NCI-H524 treated with DMSO at 0.1 percent for 48 hours (cell line): ENCODE data around the gene NFIC.

Source experiments
- DNase-seq: peaks from one replicate; lab custom pipeline; 2025; lab: John Stamatoyannopoulos, UW

NFIC gene

DNA sequence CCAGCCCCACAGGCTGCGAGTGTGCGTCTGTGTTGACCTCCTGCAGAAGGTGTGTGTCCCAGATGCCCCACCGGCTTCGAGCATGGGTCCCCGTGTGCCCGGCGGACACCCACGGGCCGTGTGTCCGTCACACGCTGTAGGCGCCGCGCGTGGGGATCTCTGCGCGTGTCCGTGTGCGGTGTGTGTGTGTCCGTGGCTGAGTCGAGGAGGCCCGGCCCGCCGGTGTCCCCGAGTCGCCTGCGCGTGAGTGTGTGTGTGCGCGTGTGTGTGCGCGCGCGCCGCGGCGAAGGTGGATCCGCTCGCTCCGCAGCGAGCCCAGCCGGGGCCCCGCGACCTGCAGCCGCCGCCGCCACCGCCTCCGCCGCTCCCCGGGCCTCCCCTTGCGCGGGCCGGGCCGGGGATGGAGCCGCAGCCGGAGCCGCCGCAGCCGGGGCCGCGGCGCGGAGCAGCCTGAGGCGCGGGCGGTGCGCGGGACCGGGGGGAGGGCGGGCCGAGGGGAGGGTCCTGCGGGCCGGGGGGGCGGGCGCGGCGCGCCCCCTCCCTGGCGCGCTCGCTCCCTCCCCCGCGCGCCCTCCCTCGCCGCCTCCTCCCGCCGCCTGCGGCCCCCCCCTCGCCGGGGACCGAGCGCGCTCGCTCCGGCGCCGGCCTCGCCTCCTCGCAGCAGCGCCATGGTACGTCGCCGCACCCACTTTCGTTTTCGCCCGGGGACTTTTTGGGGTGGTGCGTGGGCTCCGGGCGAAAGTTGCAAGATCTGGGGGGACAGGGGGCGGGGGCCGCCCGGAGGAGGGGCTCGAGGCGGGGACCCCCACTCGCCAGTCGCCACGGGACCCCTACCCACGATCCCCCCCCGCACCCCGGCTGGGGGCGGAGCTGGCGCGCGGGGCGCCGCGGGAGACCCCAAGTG is 7.1 kb upstream of the NFIC start:
- DNase-seq: no peak

DNA sequence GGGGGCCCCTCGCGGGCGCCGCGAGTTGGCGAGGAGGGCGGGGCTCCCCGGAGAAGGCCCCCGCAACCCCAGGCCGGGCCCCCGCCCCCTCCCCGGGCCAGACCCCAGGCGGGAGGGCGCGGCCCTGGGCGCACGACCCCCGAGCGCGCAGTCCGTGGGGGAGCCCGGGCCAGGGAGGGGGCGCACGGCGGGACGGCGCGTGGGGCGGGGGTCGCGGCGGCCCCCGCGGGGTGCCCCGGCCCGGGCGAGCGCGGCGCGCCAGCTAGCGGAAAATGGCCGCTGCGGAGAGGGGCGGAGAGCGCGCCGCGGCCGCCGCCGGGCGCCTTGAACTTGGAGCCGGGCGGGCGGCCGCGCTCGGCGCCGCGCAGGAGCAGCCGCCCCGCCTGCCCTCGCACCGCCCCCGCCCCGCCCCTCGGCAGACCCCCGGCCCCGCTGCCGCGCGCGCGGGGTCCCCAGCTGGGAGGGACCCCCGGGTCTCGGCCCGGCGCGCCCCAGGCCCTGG is 6.4 kb upstream of the NFIC start:
- DNase-seq: no peak

DNA sequence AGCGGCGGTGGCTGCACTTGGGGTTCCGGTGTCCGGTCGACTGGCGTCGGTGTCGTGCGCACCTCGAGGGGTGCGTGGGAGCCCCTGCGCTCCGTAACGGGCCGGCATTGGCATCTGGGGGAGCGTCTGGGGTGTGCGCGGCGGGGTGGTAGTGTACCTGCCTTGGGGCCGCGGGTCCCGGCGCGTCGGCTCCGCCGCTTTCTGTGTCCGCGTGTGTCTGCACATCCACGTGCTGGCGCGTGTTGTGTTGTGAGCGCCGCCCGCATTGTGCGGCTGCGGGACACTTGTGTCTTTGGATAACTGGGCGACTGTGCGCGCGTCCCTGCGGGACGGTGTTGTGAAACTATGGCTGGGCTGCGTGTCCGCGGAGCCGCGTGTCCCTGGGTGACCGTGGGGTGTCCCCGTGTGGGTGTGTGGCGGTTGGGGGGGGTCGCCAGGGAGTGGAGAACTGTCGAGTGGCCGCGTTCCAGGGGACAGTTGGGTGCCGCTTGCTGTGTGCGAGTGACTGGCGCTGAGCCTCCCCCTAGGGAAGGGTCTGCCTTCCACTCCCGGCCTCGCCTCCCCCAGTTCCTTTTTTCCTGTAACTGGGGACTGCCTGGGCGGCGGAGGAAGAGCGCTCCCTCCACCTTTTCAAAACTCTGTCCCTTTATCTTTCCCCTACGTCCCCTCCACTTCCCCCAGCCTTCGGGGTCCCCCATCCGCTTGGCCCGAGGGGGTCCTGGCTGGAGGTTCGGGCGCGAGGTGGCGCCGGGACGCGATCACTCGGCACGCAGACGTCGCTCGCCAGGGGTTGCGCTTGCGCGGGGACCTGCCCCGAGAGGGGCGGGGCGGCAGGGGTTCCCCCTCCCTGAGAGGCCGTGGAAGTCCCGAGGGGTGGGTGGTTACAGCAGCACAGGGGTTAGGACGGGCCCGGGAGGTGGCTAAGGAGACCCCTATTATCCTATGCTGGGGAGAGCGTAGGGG is 5.7 kb upstream of the NFIC start:
- no peak for DNase-seq

DNA sequence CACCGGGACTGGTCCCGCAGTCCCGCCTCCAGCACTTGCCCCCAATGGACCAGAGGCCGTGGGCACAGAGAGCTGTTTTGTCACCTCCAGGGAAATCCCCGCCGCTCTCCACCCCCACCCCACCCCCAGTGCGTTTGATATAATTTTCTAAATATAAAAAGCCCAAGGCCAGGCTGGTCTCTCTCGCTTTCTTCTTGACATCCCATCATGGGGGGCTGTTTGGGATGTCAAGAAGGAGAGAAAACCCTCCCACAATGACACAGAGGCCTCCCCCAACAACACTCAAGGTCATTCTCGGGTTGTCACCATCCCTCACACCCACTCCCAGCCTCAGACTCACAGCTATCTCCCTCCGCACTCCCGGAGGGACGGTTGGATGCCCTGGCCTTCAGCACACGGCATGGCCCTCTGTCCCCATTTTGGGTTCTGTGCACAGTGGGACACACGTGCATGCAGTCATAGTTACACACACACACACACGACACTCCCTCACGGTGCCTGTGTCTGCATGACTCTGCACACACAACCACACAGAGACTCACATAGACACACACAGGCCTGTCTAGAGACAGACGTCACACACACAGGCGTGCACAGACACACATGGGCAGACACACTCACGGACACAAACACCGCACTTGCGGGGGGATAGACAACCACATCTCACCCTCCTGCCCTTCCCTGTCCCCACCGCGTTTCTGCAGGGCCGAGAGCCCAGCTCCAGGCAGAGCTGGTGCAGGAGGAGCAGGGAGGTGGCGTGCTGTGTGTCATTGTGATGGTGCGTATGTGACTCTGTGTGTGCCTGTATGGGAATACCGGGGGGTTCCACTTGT is 4.8 kb upstream of the NFIC start:
- no peak for DNase-seq

DNA sequence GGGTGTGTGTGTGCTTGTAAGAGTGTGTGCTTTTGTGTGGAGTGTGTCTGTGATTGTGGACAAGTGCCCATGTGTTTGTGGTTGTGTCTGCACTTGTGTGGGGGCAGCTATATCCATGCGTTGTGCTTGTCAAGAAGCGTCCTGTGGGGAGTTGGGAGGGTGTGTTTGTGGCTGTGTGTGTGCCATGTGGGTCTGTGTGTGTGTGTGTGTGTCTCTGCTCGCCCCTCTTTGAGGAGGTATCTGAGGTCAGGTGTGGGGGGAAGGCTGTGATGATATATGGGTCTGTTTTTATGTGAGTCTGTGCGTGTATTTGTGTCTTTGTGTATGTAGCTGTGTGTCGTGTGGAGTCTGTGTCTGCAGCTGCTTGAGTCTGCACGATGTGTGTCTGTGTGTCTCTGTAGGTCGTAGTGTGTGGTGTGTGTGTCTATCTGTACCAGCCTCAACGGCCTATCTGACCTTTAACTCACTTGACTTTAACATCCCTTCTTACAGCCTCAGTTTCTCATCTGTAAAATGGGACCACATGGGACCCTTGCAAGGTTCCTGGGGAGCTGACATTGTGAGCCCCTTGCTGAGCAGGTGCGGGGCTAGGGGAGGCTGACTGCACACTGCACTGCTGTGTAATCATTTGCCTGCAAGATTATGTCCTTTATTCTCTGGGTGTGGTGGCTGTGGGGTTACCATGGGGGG is 4.0 kb upstream of the NFIC start:
- no peak for DNase-seq

DNA sequence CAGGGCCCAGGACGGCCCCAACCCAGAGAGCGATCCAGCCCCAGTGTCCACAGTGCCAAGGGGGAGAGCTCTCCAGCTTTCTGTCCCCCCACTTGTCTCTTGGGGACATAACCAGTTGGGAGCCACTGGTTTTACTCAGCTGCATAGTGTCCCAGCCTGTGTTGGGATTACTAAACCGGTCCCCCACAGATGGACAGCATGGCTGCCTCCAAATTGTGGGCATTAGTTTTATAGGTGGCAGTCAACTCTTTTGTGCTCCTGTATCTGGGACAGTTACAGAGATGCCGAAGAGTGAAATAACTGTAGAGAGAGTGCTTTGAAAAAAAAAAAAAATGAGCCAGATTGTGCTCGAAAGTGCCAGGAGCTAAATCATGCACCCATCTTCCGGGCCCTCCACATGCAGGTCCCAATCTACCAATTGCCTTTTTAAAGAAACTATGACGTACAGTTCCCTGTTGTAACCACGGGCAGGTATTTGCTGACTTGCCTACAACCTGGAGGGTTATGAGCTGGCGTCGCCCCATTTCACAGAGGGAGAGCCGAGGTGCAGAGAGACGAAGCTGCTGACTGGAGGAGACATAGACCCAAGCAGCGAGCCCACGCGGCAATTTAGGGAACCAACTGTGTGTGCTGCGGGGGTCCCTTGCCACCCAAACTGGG is 2.4 kb upstream of the NFIC start:
- no peak for DNase-seq

DNA sequence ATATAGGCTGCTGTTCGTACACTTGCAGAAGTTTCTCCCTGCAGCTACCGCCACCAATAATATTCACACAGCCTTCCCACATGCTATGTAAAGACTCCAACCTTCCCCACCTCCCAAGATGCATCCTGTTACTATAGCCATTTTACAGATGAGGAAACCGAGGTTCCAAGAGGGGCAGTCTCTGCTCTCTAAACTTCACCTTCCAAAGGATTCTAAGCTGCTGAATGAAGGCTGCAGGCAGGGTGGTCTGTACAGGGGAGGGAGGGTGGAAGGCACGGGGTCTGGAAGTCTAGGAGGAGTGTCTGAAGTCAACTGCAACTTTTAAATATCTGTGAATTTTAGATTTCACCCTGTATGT is 1.9 kb upstream of the NFIC start:
- no peak for DNase-seq

DNA sequence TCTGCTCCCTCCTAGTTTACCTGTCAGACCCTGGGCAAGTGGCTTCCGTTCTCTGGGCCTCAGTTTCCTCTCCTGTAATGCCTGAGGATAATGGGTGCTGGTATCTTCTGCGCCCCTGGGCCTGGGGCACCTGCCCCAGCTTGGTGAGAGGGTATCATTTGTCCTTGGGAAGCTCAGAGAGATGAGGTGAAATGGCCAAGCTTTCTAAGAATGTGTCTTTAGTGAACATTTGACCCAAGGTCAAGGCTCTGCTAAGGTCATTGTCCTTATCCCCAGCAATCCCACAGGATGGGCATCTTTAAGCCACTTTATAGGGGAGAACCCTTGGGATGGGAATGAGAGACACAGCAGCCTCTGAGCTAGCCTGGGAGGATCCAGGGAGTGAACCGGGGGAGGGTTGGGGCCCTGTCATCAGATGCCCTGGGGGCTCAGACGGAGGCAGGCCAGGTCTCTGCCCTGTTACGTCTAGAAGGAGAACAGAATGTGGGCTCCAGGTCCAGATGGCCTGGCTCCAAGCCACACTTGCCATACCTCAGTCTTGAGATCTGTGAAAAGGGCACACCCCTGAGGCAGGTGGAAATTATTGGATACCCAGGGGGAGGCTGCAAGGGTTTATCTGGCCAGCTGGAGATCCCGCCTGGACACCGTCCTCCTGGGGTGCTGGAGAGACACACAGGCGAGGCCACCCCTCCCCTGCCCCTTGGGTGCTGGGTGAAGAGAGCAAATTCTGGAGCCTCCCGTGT is 1.1 kb upstream of the NFIC start:
- no peak for DNase-seq

DNA sequence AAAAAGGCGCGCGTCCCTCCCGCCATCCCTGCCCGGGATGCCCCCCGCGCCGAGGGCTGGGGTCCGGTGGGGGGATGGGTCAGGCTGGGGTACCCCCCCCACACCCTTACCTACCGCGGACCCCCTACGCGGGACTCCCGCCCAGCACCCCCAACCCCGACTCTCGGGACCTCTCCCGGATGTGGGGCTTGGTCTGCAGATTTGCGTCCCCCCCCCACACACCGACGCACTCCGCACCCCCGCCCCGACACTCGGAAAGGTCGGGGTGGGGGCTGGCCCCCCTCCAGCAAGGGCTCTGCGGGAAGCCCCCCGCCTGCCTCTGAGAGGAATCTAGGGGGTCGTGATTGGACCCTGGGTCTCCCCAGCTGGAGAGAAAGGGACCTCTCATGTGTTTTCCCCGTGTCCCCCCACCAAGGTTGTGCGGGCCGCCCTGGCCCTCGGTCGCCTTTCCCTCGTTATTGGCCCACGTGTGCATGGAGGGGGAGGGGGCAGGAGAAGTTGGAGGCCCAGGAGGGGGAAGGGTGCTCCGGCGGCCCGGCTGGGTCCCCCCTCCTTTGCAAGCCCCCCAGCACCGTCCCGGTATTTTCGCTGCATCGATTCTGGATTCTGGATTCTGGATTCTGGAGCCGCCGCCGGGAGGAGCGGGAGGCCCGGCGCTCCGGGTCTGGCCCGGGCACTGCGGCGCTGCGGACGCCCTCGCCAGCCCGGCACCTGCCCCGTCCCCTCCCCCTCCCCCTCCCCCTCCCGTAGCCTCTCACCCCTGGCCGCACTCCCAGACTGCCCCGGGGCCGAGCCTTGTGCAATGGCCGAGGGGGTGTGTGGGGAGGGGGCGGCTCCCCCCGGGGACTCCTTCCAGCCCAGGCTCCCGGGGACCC is 607 bp downstream of the NFIC start:
- DNase-seq: no peak

DNA sequence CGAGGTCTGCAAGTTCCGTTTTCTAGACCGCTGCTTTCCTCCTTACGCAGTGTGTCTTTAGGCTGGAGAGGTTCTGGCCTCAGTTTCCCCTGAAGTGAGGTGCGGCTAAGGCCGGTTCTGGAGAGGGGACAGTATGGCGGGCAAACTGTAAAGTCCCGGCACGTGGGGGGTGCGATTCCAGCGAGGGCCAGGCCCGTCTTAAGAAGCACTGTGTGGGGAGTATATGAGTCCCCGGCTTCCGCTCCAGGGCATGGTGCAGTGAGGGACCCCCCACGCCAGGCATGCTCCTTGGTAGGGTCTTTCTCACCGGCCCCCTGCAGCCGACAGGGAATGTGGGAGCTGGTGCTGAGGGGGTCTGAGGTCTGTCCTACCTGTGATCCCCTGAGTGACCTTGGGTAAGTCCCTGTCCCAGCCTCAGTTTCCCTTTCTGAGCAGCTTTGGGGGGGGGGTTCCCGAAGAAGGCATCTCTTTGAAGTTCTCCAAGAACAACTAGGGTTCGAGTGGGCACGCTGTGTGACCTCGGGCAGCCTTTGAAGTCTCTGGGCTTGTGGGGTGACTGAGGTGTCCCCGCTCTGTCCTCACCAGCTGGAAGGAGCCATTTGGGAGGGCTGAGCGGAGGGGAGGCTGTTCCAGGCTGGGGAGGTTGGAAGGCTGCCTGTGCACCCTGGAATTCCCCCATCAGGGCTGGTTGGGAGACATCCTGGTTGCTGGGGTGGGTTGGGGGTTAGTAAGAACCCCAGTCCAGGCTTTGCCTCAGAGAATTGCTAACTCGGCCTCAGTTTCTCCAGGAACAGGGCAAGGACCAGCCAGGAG is 1.5 kb downstream of the NFIC start:
- no peak for DNase-seq

DNA sequence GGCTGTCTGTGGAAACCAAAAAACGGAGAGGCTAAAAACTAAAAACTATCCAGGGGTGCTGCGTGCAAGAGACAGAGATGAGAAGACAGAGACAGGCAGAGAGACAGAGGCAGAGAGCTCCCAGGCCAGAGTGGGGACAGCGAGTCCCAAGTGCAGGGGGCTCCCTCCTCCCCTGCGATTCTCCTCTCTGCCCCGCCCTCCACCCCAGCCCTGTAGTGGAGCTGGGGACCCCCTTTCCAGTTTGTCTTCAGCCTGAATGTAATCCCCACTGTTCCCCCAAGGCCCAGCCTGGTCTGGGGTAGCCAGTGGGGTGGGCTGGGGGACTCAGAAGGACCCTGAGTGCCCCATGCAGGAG is 2.0 kb downstream of the NFIC start:
- DNase-seq: no peak

DNA sequence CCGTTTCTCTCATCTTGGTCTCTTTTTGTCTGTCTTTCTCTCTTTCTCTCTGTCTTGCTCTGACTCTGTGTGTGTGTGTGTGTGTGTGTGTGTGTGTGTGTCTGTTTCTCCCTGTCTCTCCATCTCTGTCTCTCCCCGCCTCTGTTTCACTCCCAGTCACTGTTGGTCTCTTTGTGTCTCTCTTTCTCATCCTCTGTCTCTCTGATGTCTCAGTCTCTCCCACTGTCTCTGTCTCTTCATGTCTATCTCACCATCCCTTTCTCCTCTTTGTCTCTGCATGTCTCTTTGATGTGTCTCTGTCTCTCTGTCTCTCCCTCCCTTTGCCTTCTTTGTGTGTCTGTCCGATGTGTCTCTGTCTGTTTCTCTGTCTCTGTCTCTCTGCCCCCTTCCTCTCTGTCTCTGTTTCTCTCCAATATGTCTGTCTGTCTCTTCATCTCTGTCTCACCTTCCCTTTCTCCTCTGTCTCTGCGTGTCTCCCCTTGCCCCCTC is 2.5 kb downstream of the NFIC start:
- DNase-seq: no peak

DNA sequence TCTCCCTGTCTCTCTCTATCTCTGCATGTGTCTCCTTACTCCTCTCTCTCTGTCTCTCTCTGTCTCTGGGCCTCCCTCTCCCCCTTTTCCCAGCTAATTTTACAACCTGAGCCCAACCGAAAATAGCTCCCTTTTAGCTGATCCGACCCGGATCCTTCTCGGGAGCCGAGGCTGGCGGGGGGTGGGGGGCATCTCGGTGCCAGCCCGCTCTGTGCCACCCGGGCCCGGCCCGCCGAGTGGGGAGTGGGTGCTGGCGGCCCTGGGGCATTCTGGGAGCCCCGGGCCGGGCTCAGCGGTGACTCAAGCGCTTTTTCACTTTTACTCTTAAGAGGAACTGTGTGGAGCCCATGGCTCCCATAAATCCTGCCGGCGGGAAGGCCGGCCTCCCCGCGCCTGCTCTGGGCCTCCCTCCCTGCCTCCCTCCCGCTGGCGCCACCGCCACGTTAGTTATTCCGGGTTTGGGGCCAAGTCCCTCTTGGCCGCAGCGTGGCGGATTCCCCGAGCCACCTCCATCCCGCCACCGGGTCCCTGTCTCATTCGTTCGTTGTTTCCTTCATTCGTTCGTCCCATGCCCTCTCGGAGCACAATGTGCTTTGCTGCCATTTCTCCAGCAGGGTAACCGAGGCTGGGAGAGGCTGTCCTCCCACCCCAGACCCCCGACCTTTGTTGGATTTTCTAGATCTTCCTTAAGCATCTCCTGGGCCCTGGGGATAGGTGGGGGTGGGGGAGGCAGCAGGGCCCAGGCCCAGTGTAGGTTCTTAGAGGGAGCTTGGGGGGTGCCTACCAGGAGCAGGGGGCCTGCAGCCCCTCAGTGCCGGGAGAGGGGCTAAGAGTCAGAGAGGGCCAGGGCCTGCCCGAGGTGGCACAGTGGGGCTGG is 3.2 kb downstream of the NFIC start:
- DNase-seq: no peak

DNA sequence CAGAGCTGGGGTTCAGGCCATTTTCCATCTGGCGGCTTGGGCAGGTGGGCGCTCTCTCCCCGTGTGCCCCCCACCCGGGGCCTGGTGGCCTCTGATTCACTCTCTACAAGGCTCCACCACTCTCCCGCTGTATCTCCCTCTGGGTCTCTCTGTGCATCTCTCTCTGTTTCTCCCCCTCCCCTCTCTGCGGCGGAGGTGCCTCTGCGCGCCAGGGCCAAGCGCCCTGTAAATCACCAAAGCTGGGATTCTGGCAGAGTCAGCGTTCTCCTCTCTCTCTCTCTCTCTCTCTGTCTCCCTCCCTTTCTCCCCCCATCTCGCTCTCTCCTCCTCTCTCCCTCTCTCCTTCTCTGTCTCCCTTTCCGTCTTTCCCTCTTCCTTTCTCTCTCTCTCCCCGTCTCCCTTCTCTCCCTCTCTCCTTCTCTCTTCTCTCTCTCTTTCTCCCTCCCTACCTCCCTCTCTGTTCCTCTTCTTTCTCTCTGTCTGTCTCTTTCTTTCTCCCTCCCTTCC is 3.9 kb downstream of the NFIC start:
- DNase-seq: no peak

DNA sequence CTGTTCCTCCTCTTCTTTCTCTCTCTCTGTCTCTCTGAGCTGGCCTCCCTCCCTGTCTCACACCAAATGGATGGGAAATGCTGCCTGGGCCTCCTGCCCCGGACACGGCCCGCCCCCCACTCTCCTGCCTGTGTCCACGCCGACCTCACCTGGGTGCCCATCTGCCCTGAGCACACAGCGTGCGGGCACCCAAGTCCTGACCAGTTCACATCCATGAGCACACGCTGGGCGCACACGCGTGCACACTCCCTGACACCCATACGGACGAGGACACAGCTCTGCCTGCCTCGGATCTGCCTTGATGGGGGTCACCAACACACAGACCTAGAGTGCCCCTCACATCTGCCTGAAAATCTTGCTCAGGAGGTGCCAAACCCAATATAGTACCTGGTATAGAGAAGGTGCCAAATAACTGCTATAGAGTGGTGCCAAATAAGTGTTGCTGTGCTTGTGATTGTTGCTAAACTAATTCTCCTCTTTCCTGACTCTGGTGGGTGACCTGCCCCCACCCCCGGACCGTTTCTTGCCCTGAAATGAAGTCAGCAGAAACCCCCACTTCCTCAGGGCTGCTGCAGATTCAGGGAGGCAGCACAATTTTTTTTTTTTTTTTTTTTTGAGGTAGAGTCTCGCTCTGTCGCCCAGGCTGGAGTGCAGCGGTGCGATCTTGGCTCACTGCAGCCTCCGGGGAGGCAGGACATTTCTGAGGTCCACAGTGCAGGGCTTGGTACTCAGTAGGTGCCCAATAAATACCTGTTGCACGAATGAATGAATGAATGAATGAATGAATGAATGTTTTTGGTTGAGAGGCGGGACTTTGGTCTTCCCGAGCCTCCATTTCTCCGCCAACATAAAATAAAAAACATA is 4.6 kb downstream of the NFIC start:
- DNase-seq: no peak

DNA sequence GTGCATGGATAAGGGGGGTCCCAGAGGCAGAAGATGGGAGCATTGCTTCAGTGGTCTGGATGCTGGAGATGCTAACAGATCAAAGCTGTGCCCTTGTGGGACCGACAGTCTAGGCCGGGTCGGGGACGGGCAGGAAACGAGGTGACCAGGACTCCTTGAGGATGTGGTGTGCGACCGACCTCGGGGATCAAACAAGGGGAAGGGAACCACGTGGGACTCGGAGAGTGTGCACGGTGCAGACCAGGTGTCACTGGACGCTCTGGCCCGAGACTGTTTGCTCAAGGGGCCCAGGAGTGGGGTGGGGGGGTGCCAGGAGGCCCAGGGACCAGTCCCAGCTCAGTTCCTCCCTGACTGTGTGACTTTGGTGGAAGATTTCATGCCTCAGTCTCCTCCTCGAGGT is 6.0 kb downstream of the NFIC start:
- no peak for DNase-seq
